SK-N-SH (cell line): ENCODE measurements around the gene LPAR1. TPM values are rescaled to one million over a fixed set of nuclear protein-coding genes. Genes with fewer than 3 reads are reported as not detected.

ENCODE experiments used
- CTCF ChIA-PET: fragments of 300-600, 350-600 bp; formaldehyde crosslinking; extraction: SDS; loops from one replicate; lab custom pipeline; 2021; lab: Yijun Ruan, JAX
- POLR2A ChIA-PET: fragments of 350-600 bp; sonication (Branson Sonifier 250); formaldehyde crosslinking; extraction: SDS; loops from one replicate; lab custom pipeline; 2020; ENCODE audit warnings: antibody characterized with exemption, inconsistent platforms; lab: Yijun Ruan, JAX
- DNase-seq: peaks from one replicate; pipeline ENCODE4 v3.0.0; 2012
- H2AFZ ChIP-seq: fragments of 200-600 bp; sonication (generic); 2 replicates; pipeline ENCODE4 v1.8.1; 2016; ENCODE audit warnings: antibody characterized with exemption, mild to moderate bottlenecking, low read depth
- H3F3A ChIP-seq: fragments of 200-600 bp; sonication (generic); replicated peaks from 2 replicates; pipeline ENCODE3; 2016; ENCODE audit warnings: antibody characterized with exemption, mild to moderate bottlenecking; ENCODE audit not compliant: insufficient read depth
- H3K27ac ChIP-seq, 2 experiments: fragments of 200-500 bp in 1 of 2; fragments of 200-600 bp in 1 of 2; sonication (Bioruptor generic) in 1 of 2; sonication (generic), shearing (Covaris generic) in 1 of 2; 2 replicates each; pipeline versions ENCODE4 v1.5.1 to v1.6.1; 2014 to 2016; ENCODE audit warnings: low read depth in 2 of 2, inconsistent platforms in 1 of 2, low read length in 1 of 2, mild to moderate bottlenecking in 1 of 2, mixed read lengths in 1 of 2
- H3K27me3 ChIP-seq: fragments of 200-600 bp; sonication (generic), shearing (Covaris generic); 2 replicates; pipeline ENCODE4 v1.6.1; 2016; ENCODE audit warnings: mixed run types; ENCODE audit not compliant: insufficient read depth
- H3K36me3 ChIP-seq, 2 experiments: fragments of 200-500 bp in 1 of 2; fragments of 200-600 bp in 1 of 2; sonication (Bioruptor generic) in 1 of 2; sonication (generic) in 1 of 2; replicated peaks in 1 of 2; 2 replicates each; pipeline versions ENCODE3 to v1.5.1; 2014 to 2016; ENCODE audit warnings: low read length in 1 of 2, mild to moderate bottlenecking in 1 of 2; ENCODE audit not compliant: insufficient read depth in 2 of 2, control insufficient read depth in 1 of 2
- H3K4me1 ChIP-seq, 2 experiments: fragments of 200-500 bp in 1 of 2; fragments of 200-600 bp in 1 of 2; sonication (Bioruptor generic) in 1 of 2; sonication (generic), shearing (Covaris generic) in 1 of 2; 2 replicates each; pipeline versions ENCODE4 v1.5.1 to v1.6.1; 2014 to 2016; ENCODE audit warnings: low read depth in 1 of 2, low read length in 1 of 2, mixed run types in 1 of 2; ENCODE audit not compliant: insufficient read depth in 2 of 2, control insufficient read depth in 1 of 2
- H3K4me2 ChIP-seq: fragments of 200-600 bp; sonication (generic), shearing (Covaris generic); 2 replicates; pipeline ENCODE4 v1.6.1; 2017; ENCODE audit warnings: mixed run types
- H3K4me3 ChIP-seq, 2 experiments: fragments of 200-500 bp in 1 of 2; fragments of 200-600 bp in 1 of 2; sonication (Bioruptor generic) in 1 of 2; sonication (generic), shearing (Covaris generic) in 1 of 2; 2 replicates each; pipeline versions ENCODE4 v1.5.1 to v1.8.1; 2014 to 2016; ENCODE audit warnings: low read depth in 2 of 2, inconsistent platforms in 1 of 2, low read length in 1 of 2, mild to moderate bottlenecking in 1 of 2, mixed read lengths in 1 of 2, moderate library complexity in 1 of 2
- H3K79me2 ChIP-seq: fragments of 200-600 bp; sonication (generic); 2 replicates; pipeline ENCODE4 v1.8.1; 2017; ENCODE audit warnings: mild to moderate bottlenecking; ENCODE audit not compliant: insufficient read depth
- H3K9ac ChIP-seq: fragments of 200-600 bp; sonication (generic); 2 replicates; pipeline ENCODE4 v1.6.1; 2017; ENCODE audit warnings: mixed run types
- H3K9me2 ChIP-seq: fragments of 200-600 bp; sonication (generic); 2 replicates; pipeline ENCODE4 v1.6.1; 2017; ENCODE audit warnings: mixed run types
- H3K9me3 ChIP-seq: fragments of 200-600 bp; sonication (generic); 2 replicates; pipeline ENCODE4 v1.6.1; 2017; ENCODE audit warnings: mixed run types, mild to moderate bottlenecking, moderate library complexity
- H4K20me1 ChIP-seq: fragments of 200-600 bp; sonication (generic); 2 replicates; pipeline ENCODE4 v1.6.1; 2017; ENCODE audit warnings: mild to moderate bottlenecking, mixed run types; ENCODE audit not compliant: insufficient read depth
- CHD2 ChIP-seq: fragments of 150-350 bp; IDR thresholded peaks from 2 replicates; pipeline ENCODE4 v1.6.1; 2018; ENCODE audit warnings: low read length; ENCODE audit not compliant: partially characterized antibody
- EP300 ChIP-seq, 2 experiments: IDR thresholded peaks; 2 replicates each; pipeline versions ENCODE4 v1.4.0 to v1.6.1; 2012; ENCODE audit warnings: borderline replicate concordance in 1 of 2, low read depth in 1 of 2, low read length in 1 of 2
- EZH2phosphoT487 ChIP-seq: fragments of 200-600 bp; sonication (generic); IDR thresholded peaks from 2 replicates; pipeline ENCODE4 v1.6.1; 2017; ENCODE audit warnings: low read depth, mixed run types, mild to moderate bottlenecking, antibody characterized with exemption, moderate library complexity, borderline replicate concordance
- FOSL2 ChIP-seq: IDR thresholded peaks from 2 replicates; pipeline ENCODE4 v1.4.0; 2012; ENCODE audit warnings: low read depth, mild to moderate bottlenecking, moderate library complexity, borderline replicate concordance
- FOXM1 ChIP-seq: IDR thresholded peaks from 2 replicates; pipeline ENCODE4 v1.4.0; 2012; ENCODE audit warnings: low read depth, mild to moderate bottlenecking
- GABPA ChIP-seq: IDR thresholded peaks from 2 replicates; pipeline ENCODE4 v1.4.0; 2012; ENCODE audit warnings: low read depth, mild to moderate bottlenecking
- MAX ChIP-seq: IDR thresholded peaks from 2 replicates; pipeline ENCODE4 v1.4.0; 2012; ENCODE audit warnings: low read depth
- MXI1 ChIP-seq: IDR thresholded peaks from 2 replicates; pipeline ENCODE4 v1.6.1; 2012; ENCODE audit warnings: mild to moderate bottlenecking, low read depth, low read length, improper control_type of control experiment
- NRF1 ChIP-seq: IDR thresholded peaks from 2 replicates; pipeline ENCODE4 v1.6.1; 2012; ENCODE audit warnings: low read depth, mild to moderate bottlenecking, low read length
- PBX3 ChIP-seq: IDR thresholded peaks from 2 replicates; pipeline ENCODE4; 2012
- RAD21 ChIP-seq: IDR thresholded peaks from 2 replicates; pipeline ENCODE4 v1.6.1; 2012; ENCODE audit warnings: mild to moderate bottlenecking, low read length
- RCOR1 ChIP-seq: fragments of 150-350 bp; IDR thresholded peaks from 2 replicates; pipeline ENCODE4 v1.6.1; 2017; ENCODE audit warnings: antibody characterized with exemption, low read length
- RFX5 ChIP-seq: IDR thresholded peaks from 2 replicates; pipeline ENCODE4 v1.6.1; 2012; ENCODE audit warnings: mild to moderate bottlenecking, improper control_type of control experiment, low read length
- SIN3A ChIP-seq: IDR thresholded peaks from 2 replicates; pipeline ENCODE4 v1.6.1; 2012; ENCODE audit warnings: low read depth, mild to moderate bottlenecking, low read length, moderate library complexity, borderline replicate concordance
- SMC3 ChIP-seq: IDR thresholded peaks from 2 replicates; pipeline ENCODE4 v1.6.1; 2012; ENCODE audit warnings: low read depth, low read length, improper control_type of control experiment
- TAF1 ChIP-seq: IDR thresholded peaks from 2 replicates; pipeline ENCODE4 v1.6.1; 2012; ENCODE audit warnings: low read depth, mild to moderate bottlenecking, low read length, moderate library complexity, borderline replicate concordance
- TCF12 ChIP-seq: IDR thresholded peaks from 2 replicates; pipeline ENCODE4 v1.4.0; 2012
- WGBS: methylation state at CpG from one replicate; pipeline ENCODE4 v1.1.6; 2017; ENCODE audit warnings: low lambda C conversion rate; 5-methylcytosine and 5-hydroxymethylcytosine counted together
- polyA plus RNA-seq, 3 experiments: library from polyadenylated mRNA; depleted of rRNA; stranded (reverse); fragments of >200 nt; gene quantifications; 2 replicates each; pipeline ENCODE4 v1.2.3, GENCODE V29; 2012
- TF ChIP-seq, protein P1 (sequence below): IDR thresholded peaks from 2 replicates; pipeline ENCODE4 v1.4.0; 2012; ENCODE audit warnings: low read depth, borderline replicate concordance
- TF ChIP-seq, protein P2 (sequence below): fragments of 200-600 bp; sonication (generic); IDR thresholded peaks from 2 replicates; pipeline ENCODE4 v1.6.1; 2017; ENCODE audit warnings: antibody characterized with exemption, mild to moderate bottlenecking, moderate library complexity

Gene LPAR1
- polyA plus RNA-seq, 1 of the 3 experiments (the other 2 are of a cell fraction): 9.4 TPM

DNA sequence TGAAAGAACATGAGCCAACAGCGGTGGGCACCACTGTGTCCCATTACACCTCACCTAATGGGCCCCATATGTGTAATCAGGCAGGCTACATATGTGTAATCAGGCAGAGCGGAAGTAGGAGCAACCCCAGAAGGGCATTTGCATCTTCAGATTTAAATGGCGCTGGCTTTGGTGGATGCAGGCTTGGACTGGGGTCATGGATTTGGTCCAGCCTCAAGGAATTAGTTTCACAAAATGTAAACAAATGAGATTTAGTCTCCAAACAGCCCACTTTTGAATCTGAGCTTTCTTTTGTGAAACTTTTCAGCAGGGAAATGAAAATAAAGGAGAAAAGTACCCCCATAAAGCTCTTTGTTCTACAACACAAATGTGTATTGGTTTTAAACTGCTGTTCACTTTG, 161.3 kb downstream of the LPAR1 start:
- no peak overlapping the region for H3K27ac ChIP-seq
- WGBS: 83% methylated on average over 3 of the region's 3 CpGs
- H3F3A ChIP-seq: no peaks in the 10 kb centered on the region
- no peak overlapping the region for H3K4me2 ChIP-seq
- H4K20me1 ChIP-seq: no peaks in the 10 kb centered on the region
- CTCF ChIA-PET: no interaction called here
- no peak for DNase-seq
- no peaks in the 10 kb centered on the region for H3K27me3 ChIP-seq
- H2AFZ ChIP-seq: no peak overlapping the region
- H3K9me2 ChIP-seq: no peaks in the 10 kb centered on the region
- no peak overlapping the region for H3K9ac ChIP-seq
- H3K9me3 ChIP-seq: no peaks in the 10 kb centered on the region
- H3K4me3 ChIP-seq: no peak overlapping the region
- POLR2A ChIA-PET: no interaction called here
- TF ChIP-seq TCF12: no peak
- no peak for TF ChIP-seq EZH2phosphoT487
- TF ChIP-seq RAD21: no peak
- no peak for TF ChIP-seq MXI1
- no peak for TF ChIP-seq FOSL2
- TF ChIP-seq RFX5: no peak
- TF ChIP-seq PBX3: no peak
- TF ChIP-seq RCOR1: no peak
- no peak for TF ChIP-seq NRF1
- no peaks in the 10 kb centered on the region for H3K36me3 ChIP-seq
- peaks cover 0 to 2% of the 10 kb centered on the region in 2 experiments; a peak in 1 of 4 replicates for H3K4me1 ChIP-seq
- H3K79me2 ChIP-seq: no peaks in the 10 kb centered on the region

- no peaks in the 10 kb centered on the region for H3K9me3 ChIP-seq
- no peak for DNase-seq
- no peak overlapping the region for H3K9ac ChIP-seq
- no peaks in the 10 kb centered on the region for H3F3A ChIP-seq
- H4K20me1 ChIP-seq: no peaks in the 10 kb centered on the region
- peaks cover 0 to 2% of the 10 kb centered on the region in 2 experiments; a peak in 1 of 4 replicates for H3K4me1 ChIP-seq
- no peaks in the 10 kb centered on the region for H3K36me3 ChIP-seq
- ChIA-PET CTCF (no interaction called here), POLR2A (no interaction called here)
- WGBS: 98% methylated on average over 14 of the region's 14 CpGs
- H3K79me2 ChIP-seq: no peaks in the 10 kb centered on the region
- H3K9me2 ChIP-seq: no peaks in the 10 kb centered on the region
- no peak overlapping the region for H2AFZ ChIP-seq
- H3K27ac ChIP-seq: no peak overlapping the region
- H3K4me3 ChIP-seq: no peak overlapping the region
- no peak overlapping the region for H3K4me2 ChIP-seq
- no peaks in the 10 kb centered on the region for H3K27me3 ChIP-seq
- TF ChIP-seq, protein P1, sequence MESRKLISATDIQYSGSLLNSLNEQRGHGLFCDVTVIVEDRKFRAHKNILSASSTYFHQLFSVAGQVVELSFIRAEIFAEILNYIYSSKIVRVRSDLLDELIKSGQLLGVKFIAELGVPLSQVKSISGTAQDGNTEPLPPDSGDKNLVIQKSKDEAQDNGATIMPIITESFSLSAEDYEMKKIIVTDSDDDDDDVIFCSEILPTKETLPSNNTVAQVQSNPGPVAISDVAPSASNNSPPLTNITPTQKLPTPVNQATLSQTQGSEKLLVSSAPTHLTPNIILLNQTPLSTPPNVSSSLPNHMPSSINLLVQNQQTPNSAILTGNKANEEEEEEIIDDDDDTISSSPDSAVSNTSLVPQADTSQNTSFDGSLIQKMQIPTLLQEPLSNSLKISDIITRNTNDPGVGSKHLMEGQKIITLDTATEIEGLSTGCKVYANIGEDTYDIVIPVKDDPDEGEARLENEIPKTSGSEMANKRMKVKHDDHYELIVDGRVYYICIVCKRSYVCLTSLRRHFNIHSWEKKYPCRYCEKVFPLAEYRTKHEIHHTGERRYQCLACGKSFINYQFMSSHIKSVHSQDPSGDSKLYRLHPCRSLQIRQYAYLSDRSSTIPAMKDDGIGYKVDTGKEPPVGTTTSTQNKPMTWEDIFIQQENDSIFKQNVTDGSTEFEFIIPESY: no peak
- TF ChIP-seq SIN3A (no peak), FOXM1 (no peak), PBX3 (no peak), GABPA (no peak), RAD21 (no peak), EZH2phosphoT487 (no peak), EP300 (IDR thresholded peaks at IDR 0.05; ENCODE audit: borderline replicate concordance in 1 of 2, low read depth in 1 of 2, low read length in 1 of 2) (no peak), CHD2 (no peak), TCF12 (no peak), RFX5 (no peak), TAF1 (no peak), SMC3 (no peak), MAX (no peak)
- TF ChIP-seq, protein P2, sequence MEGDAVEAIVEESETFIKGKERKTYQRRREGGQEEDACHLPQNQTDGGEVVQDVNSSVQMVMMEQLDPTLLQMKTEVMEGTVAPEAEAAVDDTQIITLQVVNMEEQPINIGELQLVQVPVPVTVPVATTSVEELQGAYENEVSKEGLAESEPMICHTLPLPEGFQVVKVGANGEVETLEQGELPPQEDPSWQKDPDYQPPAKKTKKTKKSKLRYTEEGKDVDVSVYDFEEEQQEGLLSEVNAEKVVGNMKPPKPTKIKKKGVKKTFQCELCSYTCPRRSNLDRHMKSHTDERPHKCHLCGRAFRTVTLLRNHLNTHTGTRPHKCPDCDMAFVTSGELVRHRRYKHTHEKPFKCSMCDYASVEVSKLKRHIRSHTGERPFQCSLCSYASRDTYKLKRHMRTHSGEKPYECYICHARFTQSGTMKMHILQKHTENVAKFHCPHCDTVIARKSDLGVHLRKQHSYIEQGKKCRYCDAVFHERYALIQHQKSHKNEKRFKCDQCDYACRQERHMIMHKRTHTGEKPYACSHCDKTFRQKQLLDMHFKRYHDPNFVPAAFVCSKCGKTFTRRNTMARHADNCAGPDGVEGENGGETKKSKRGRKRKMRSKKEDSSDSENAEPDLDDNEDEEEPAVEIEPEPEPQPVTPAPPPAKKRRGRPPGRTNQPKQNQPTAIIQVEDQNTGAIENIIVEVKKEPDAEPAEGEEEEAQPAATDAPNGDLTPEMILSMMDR: no peak
Observed at GRCh38 chr9:110874963-110875674, 163.2 kb downstream of the LPAR1 start.
